Activated CD8-positive, alpha-beta memory T cell treated with anti-CD3 and anti-CD28 coated beads for 1 hour (primary cell): ENCODE data around the gene INHBC.
"Not testable (repeated sequence)": the region's sequence is repeated elsewhere in the genome, so short reads cannot be mapped to it uniquely, and the experiment has no call there.

Experiments used
- DNase-seq, 2 donors: peaks; one replicate each; pipeline ENCODE4 v3.0.0-alpha.2; 2020; ENCODE audit warnings: low read depth in 1 of 2; ENCODE audit errors: extremely low read depth in 1 of 2

The INHBC gene

DNA sequence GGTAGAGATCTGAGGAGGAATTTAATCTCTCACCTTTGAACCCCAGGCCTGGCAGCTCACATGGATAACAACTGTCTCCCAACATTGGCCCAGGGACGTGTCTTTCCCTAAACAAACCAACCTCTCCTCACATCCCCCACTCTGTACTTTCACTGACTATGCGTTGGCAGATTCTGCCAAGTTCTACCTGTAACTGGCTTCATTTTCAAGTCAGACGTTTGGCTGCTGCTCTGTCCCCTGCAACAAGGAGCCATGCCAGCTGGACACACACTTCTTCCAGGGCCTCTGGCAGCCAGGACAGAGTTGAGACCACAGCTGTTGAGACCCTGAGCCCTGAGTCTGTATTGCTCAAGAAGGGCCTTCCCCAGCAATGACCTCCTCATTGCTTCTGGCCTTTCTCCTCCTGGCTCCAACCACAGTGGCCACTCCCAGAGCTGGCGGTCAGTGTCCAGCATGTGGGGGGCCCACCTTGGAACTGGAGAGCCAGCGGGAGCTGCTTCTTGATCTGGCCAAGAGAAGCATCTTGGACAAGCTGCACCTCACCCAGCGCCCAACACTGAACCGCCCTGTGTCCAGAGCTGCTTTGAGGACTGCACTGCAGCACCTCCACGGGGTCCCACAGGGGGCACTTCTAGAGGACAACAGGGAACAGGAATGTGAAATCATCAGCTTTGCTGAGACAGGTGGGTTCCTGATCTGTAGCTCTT, at the start of gene INHBC:
Gene INHBC, plus strand, starts transcription at position 268 of the 707 bp plus-strand sequence. Its CDS starts 103 bp downstream, at position 371.
- DNase-seq = no peak

DNA sequence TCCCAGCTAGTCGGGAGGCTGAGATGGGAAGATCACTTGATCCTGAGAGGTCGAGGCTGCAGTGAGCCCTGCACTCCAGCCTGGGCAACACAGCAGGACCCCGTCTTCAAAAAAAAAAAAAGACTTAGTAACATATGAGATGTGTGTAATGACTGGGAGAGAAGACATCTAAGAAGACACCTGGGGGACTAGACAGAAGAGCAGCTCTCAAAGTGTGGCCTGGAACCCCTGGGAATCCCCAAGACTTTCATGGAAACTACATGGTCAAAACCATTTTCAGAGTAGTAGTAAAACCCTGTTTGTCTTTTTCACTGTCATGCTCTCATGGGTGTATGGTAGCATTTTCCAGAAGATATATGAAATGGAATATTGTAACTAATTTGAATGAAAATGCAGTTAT, 49.0 kb upstream of the INHBC start:
- DNase-seq = no peak

- no peak for DNase-seq
These were observed 48.3 kb upstream of the INHBC start for GRCh38 chr12:57386187-57386720.

- DNase-seq = no peak
These were observed 46.2 kb upstream of the INHBC start for GRCh38 chr12:57388425-57388824.

DNA sequence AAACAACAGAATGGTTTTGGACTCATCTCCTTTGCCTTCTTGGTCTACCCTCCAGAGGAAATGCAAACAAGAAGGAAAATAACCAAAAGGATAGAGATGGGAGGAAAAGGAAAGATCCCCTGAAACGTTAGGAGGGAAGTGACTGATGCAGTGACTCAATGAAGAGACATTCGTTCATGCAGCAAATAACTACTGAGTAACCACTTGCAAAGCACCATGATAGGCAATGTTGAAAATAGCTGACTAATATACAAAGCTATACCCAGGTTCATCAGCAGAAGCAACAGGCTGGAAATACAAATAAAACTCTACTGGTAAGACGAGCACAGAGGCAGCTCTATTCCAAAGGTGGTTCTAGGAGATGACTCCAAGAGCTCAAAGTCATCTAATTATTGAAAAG, 45.6 kb upstream of the INHBC start:
- no peak for DNase-seq

DNA sequence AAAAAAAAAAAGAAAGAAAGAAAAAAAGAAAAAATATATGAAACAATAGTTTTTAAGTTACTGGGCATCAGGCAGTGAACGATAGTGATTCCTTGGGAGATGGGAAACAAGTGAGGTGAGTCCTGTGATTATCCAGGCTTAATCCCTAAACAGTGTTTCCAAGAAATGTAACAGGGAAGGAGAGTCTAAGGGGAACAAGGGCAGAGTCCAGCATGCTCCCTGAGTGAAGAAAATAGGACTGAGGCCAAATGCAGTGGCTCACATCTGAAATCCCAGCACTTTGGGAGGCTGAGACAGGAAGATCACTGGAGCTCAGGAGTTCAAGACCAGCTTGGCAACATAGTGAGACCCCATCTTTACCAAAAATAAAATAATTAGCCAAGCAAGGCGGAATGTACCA, 44.4 kb upstream of the INHBC start:
- no peak for DNase-seq

GRCh38 chr12:57395121-57395520, 39.5 kb upstream of the INHBC start:
- DNase-seq = no peak

DNA sequence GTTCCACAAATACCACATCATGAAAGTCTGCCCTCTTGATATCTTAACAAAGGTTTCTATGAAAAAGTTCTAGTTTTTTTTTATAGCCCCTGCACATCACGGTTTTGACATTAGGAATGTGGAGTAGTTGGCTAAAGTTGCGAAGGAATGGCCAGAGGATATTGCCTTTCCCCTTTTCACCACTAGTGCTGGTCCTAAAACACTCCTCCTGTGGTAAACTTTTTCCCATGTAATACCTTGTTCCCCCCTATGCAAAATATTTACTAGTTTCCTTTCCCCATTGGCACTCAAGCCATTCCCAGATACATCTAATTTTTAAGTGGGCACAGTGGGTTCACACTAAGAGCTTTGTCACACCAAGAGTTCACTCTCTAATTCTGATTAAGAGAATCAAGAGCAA, 37.1 kb upstream of the INHBC start:
- DNase-seq = no peak

DNA sequence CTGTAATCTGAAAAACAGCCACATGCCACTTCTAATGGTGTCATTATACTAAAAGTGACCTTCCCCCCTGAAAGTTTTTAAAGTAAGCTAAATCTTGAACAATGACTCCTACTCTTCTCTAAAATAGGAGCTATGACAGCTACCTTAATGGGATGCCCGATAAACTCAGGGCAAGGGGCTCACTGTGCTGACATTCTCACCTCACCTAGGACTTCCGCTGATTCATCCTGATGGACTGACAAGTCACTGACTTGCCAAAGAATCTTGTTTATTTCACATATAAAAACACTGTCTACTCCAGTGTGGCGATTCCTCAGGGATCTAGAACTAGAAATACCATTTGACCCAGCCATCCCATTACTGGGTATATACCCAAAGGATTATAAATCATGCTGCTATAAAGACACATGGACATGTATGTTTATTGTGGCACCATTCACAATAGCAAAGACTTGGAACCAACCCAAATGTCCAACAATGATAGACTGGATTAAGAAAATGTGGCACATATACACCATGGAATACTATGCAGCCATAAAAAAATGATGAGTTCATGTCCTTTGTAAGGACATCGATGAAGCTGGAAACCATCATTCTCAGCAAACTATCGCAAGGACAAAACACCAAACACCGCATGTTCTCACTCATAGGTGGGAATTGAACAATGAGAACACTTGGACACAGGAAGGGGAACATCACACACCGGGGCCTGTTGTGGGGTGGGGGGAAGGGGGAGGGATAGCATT, 34.7 kb upstream of the INHBC start:
- not testable (repeated sequence) for DNase-seq

DNA sequence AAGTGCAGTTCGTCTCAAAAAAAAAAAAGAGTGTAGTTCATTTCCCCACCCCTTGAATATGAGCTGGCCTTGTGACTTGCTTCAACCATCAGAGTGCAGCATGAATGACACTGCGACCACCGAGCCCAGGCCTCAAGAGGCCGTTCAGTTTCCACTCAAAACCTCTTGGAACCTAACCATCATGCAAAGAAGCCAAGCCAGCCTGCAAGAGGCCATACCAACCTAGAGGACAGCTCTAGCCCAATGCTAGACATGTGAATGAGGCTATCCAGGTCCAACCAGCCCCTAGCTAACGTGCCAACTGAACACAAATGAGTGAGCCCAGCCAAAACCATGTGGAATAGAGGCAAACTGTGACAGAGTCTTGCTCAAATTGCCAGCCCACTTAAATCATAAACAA, 33.4 kb upstream of the INHBC start:
- DNase-seq = no peak

DNA sequence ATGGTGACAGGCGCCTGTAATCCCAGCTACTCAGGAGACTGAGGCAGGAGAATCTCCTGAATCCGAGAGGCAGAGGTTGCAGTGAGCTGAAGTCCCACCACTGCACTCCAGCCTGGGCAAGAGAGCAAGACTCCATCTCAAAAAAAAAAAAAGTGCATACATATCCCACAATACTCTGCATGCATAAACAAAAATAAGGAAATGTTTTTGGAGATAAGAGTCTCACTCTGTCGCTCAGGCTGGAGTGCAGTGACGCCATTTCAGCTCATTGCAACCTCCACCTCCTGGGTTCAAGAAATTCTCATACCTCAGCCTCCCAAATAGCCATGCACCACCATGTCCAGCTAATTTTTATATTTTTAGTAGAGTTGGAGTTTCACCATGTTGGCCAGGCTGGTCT, 32.4 kb upstream of the INHBC start:
- not testable (repeated sequence) for DNase-seq

GRCh38 chr12:57404966-57405640, 29.5 kb upstream of the INHBC start:
- no peak for DNase-seq

DNA sequence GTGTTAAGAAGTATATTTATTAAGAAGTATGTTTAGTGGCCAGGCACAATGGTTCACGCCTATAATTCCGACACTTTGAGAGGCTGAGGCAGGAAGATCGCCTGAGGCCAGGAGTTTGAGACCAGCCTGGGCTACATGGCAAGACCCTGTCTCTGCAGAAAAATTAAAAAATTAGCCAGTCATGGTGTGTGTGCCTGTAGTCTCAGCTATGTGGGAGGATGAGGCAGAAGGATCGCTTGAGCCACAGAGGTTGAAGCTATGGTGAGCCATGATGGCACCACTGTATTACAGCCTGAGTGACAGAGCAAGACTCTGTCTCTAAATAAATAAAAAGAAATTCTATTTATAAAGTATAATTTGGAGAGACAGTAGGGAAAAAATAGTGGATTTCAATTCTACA, 24.1 kb upstream of the INHBC start:
- no peak for DNase-seq

GRCh38 chr12:57414160-57414559, 20.4 kb upstream of the INHBC start:
- not testable (repeated sequence) for DNase-seq

GRCh38 chr12:57415088-57415487, 19.5 kb upstream of the INHBC start:
- no peak for DNase-seq

DNA sequence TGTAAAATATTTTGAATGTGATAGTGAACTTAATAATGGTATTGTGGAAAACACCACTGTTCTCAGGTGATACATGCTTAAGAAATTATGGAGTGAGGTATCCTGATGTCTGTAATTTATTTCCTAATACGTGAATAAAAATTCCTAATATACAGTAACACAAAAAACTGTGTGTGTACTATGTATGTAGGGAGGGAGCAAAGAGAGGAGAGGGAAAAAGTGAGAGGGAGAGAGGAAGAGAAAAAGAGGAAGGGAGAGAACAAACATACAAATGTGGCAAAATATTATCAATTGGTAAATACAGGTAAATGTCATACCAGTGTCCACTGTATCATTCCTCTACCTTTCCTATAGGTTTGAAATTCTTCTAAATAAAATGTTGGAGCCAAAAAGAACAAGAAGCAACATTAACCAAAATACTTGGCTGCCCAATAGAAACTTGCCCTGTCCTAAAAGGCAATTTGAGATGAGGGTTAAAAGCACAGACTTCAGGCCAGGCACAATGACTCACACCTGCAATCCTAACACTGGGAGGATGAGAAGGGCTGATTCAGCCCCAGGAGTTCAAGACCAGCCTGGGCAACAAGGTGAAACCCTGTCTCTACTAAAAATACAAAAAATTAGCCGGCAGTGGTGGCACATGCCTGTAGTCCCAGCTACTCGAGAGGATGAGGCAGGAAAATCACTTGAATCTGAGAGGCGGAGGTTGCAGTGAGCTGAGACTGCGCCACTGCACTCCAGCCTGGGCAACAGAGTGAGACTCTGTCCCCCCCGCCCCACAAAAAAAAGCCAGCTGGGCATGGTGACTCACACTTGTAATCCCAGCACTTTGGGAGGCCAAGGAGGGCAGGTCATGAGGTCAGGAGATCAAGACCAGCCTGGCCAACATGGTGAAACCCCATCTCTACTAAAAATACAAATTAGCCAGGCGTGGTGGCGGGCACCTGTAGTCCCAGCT, 18.3 kb upstream of the INHBC start:
- DNase-seq = no peak

GRCh38 chr12:57418255-57418654, 16.3 kb upstream of the INHBC start:
- DNase-seq = no peak

- DNase-seq = no peak
These were observed 15.1 kb upstream of the INHBC start for GRCh38 chr12:57419495-57419894.

GRCh38 chr12:57420482-57420881, 14.1 kb upstream of the INHBC start:
- no peak for DNase-seq

- not testable (repeated sequence) for DNase-seq
These were observed 7.6 kb upstream of the INHBC start for GRCh38 chr12:57426948-57427347.
